ENCODE data around the gene CHTF18.
"Not testable (repeated sequence)": the region's sequence is repeated elsewhere in the genome, so short reads cannot be mapped to it uniquely, and the experiment has no call there.

The CHTF18 gene

GRCh38 chr16:754121-754607 lies 34.3 kb upstream of the CHTF18 start:
- H2BK12ac ChIP-seq (ENCODE audit: low read length in 2 of 2); H2BK15ac ChIP-seq (ENCODE audit: low read depth, poor library complexity, severe bottlenecking); H2BK5ac ChIP-seq (ENCODE audit: low read depth, low read length, poor library complexity, severe bottlenecking); H4K91ac ChIP-seq (ENCODE audit: low read length); DNase-seq; H3K36me3 ChIP-seq (ENCODE audit: control insufficient read depth in 1 of 2, insufficient read depth in 2 of 2, low read depth in 1 of 2, low read length in 2 of 2); H4K8ac ChIP-seq (ENCODE audit: low read length); H3K4me3 ChIP-seq (ENCODE audit: insufficient read depth in 1 of 2, low read depth in 1 of 2, low read length in 2 of 2); H3K9ac ChIP-seq (ENCODE audit: low read length); H3K9me3 ChIP-seq (ENCODE audit: control insufficient read depth, low read length); H3K79me1 ChIP-seq (replicated peaks; ENCODE audit: low read length, poor library complexity, severe bottlenecking); H2AK5ac ChIP-seq (ENCODE audit: low read length, severe bottlenecking); H3K18ac ChIP-seq (ENCODE audit: low read depth in 1 of 2, low read length in 2 of 2); H3K23ac ChIP-seq (ENCODE audit: low read length in 2 of 2); H3K4me2 ChIP-seq (ENCODE audit: low read length, poor library complexity, severe bottlenecking); H3K14ac ChIP-seq (ENCODE audit: low read length in 2 of 2); H2AFZ ChIP-seq (ENCODE audit: low read depth, low read length); H3K27ac ChIP-seq (ENCODE audit: low read length, poor library complexity, severe bottlenecking); H3K4ac ChIP-seq (ENCODE audit: low read depth in 1 of 2, low read length in 2 of 2); H3K4me1 ChIP-seq (ENCODE audit: control insufficient read depth, insufficient read depth, low read depth, low read length); H2BK120ac ChIP-seq (ENCODE audit: low read depth, low read length): not testable (repeated sequence)
- peaks cover 14 to 41% of the 10 kb centered on the region in 2 experiments for H3K27me3 ChIP-seq (ENCODE audit: control insufficient read depth in 1 of 2, insufficient read depth in 1 of 2, low read length in 2 of 2)
- WGBS: 96% methylated on average over 11 of the region's 11 CpGs

GRCh38 chr16:754656-755055 lies 33.8 kb upstream of the CHTF18 start:
- Histone ChIP-seq H3K4me1 (ENCODE audit: control insufficient read depth, insufficient read depth, low read depth, low read length) (peaks cover 3% of the 10 kb centered on the region), H2BK120ac (ENCODE audit: low read depth, low read length) (no peak overlapping the region), H4K8ac (ENCODE audit: low read length) (no peak overlapping the region), H2BK15ac (ENCODE audit: low read depth, poor library complexity, severe bottlenecking) (no peak overlapping the region), H2AK5ac (ENCODE audit: low read length, severe bottlenecking) (no peak overlapping the region), H3K23ac (ENCODE audit: low read length in 2 of 2) (no peak overlapping the region), H3K36me3 (ENCODE audit: control insufficient read depth in 1 of 2, insufficient read depth in 2 of 2, low read depth in 1 of 2, low read length in 2 of 2) (no peaks in the 10 kb centered on the region), H3K4ac (ENCODE audit: low read depth in 1 of 2, low read length in 2 of 2) (no peak overlapping the region), H3K4me2 (ENCODE audit: low read length, poor library complexity, severe bottlenecking) (no peak overlapping the region), H3K27me3 (ENCODE audit: control insufficient read depth in 1 of 2, insufficient read depth in 1 of 2, low read length in 2 of 2) (peaks cover 14 to 41% of the 10 kb centered on the region in 2 experiments), H4K91ac (ENCODE audit: low read length) (no peak overlapping the region), H2AFZ (ENCODE audit: low read depth, low read length) (no peak overlapping the region), H3K4me3 (ENCODE audit: insufficient read depth in 1 of 2, low read depth in 1 of 2, low read length in 2 of 2) (no peak overlapping the region), H3K9me3 (ENCODE audit: control insufficient read depth, low read length) (peaks cover 5% of the 10 kb centered on the region), H3K14ac (ENCODE audit: low read length in 2 of 2) (no peak overlapping the region), H3K9ac (ENCODE audit: low read length) (no peak overlapping the region), H3K18ac (ENCODE audit: low read depth in 1 of 2, low read length in 2 of 2) (no peak overlapping the region), H2BK12ac (ENCODE audit: low read length in 2 of 2) (no peak overlapping the region), H2BK5ac (ENCODE audit: low read depth, low read length, poor library complexity, severe bottlenecking) (no peak overlapping the region), H3K27ac (ENCODE audit: low read length, poor library complexity, severe bottlenecking) (no peak overlapping the region), H3K79me1 (replicated peaks; ENCODE audit: low read length, poor library complexity, severe bottlenecking) (no peaks in the 10 kb centered on the region)
- 89% methylated on average over 11 of the region's 11 CpGs for WGBS
- no peak for DNase-seq

- no peak overlapping the region for H2BK12ac ChIP-seq (ENCODE audit: low read length in 2 of 2)
- no peak overlapping the region for H2AFZ ChIP-seq (ENCODE audit: low read depth, low read length)
- WGBS: 95% methylated on average over 5 of the region's 5 CpGs
- no peak overlapping the region for H3K9ac ChIP-seq (ENCODE audit: low read length)
- no peak overlapping the region for H2AK5ac ChIP-seq (ENCODE audit: low read length, severe bottlenecking)
- H4K91ac ChIP-seq (ENCODE audit: low read length): no peak overlapping the region
- no peak overlapping the region for H3K18ac ChIP-seq (ENCODE audit: low read depth in 1 of 2, low read length in 2 of 2)
- no peak overlapping the region for H3K4me3 ChIP-seq (ENCODE audit: insufficient read depth in 1 of 2, low read depth in 1 of 2, low read length in 2 of 2)
- no peak overlapping the region for H3K4ac ChIP-seq (ENCODE audit: low read depth in 1 of 2, low read length in 2 of 2)
- no peak overlapping the region for H3K27ac ChIP-seq (ENCODE audit: low read length, poor library complexity, severe bottlenecking)
- DNase-seq: no peak
- no peak overlapping the region for H3K14ac ChIP-seq (ENCODE audit: low read length in 2 of 2)
- H3K9me3 ChIP-seq (ENCODE audit: control insufficient read depth, low read length): peaks cover 5% of the 10 kb centered on the region
- H2BK120ac ChIP-seq (ENCODE audit: low read depth, low read length): no peak overlapping the region
- no peak overlapping the region for H3K4me2 ChIP-seq (ENCODE audit: low read length, poor library complexity, severe bottlenecking)
- peaks cover 14 to 42% of the 10 kb centered on the region in 2 experiments for H3K27me3 ChIP-seq (ENCODE audit: control insufficient read depth in 1 of 2, insufficient read depth in 1 of 2, low read length in 2 of 2)
- no peaks in the 10 kb centered on the region for H3K79me1 ChIP-seq (replicated peaks; ENCODE audit: low read length, poor library complexity, severe bottlenecking)
- H3K36me3 ChIP-seq (ENCODE audit: control insufficient read depth in 1 of 2, insufficient read depth in 2 of 2, low read depth in 1 of 2, low read length in 2 of 2): no peaks in the 10 kb centered on the region
- H3K4me1 ChIP-seq (ENCODE audit: control insufficient read depth, insufficient read depth, low read depth, low read length): peaks cover 11% of the 10 kb centered on the region
- peak overlapping the region; percentile 41 for H2BK15ac ChIP-seq (ENCODE audit: low read depth, poor library complexity, severe bottlenecking)
- no peak overlapping the region for H3K23ac ChIP-seq (ENCODE audit: low read length in 2 of 2)
- no peak overlapping the region for H2BK5ac ChIP-seq (ENCODE audit: low read depth, low read length, poor library complexity, severe bottlenecking)
- H4K8ac ChIP-seq (ENCODE audit: low read length): no peak overlapping the region
These were observed 32.0 kb upstream of the CHTF18 start for GRCh38 chr16:756428-756827.

- no peak overlapping the region for H4K91ac ChIP-seq (ENCODE audit: low read length)
- 91% methylated on average over 34 of the region's 34 CpGs for WGBS
- H3K36me3 ChIP-seq (ENCODE audit: control insufficient read depth in 1 of 2, insufficient read depth in 2 of 2, low read depth in 1 of 2, low read length in 2 of 2): no peaks in the 10 kb centered on the region
- no peak overlapping the region for H3K18ac ChIP-seq (ENCODE audit: low read depth in 1 of 2, low read length in 2 of 2)
- H2AK5ac ChIP-seq (ENCODE audit: low read length, severe bottlenecking): no peak overlapping the region
- peaks cover 11% of the 10 kb centered on the region for H3K4me1 ChIP-seq (ENCODE audit: control insufficient read depth, insufficient read depth, low read depth, low read length)
- H3K4ac ChIP-seq (ENCODE audit: low read depth in 1 of 2, low read length in 2 of 2): no peak overlapping the region
- no peak overlapping the region for H2AFZ ChIP-seq (ENCODE audit: low read depth, low read length)
- peaks cover 5 to 42% of the 10 kb centered on the region in 2 experiments for H3K27me3 ChIP-seq (ENCODE audit: control insufficient read depth in 1 of 2, insufficient read depth in 1 of 2, low read length in 2 of 2)
- no peak overlapping the region for H3K27ac ChIP-seq (ENCODE audit: low read length, poor library complexity, severe bottlenecking)
- no peak overlapping the region for H3K23ac ChIP-seq (ENCODE audit: low read length in 2 of 2)
- no peak overlapping the region for H3K4me3 ChIP-seq (ENCODE audit: insufficient read depth in 1 of 2, low read depth in 1 of 2, low read length in 2 of 2)
- no peak overlapping the region for H4K8ac ChIP-seq (ENCODE audit: low read length)
- H2BK120ac ChIP-seq (ENCODE audit: low read depth, low read length): no peak overlapping the region
- no peak overlapping the region for H2BK15ac ChIP-seq (ENCODE audit: low read depth, poor library complexity, severe bottlenecking)
- peaks cover 5% of the 10 kb centered on the region for H3K9me3 ChIP-seq (ENCODE audit: control insufficient read depth, low read length)
- no peak overlapping the region for H3K4me2 ChIP-seq (ENCODE audit: low read length, poor library complexity, severe bottlenecking)
- no peak overlapping the region for H3K14ac ChIP-seq (ENCODE audit: low read length in 2 of 2)
- no peak for DNase-seq
- no peak overlapping the region for H2BK12ac ChIP-seq (ENCODE audit: low read length in 2 of 2)
- no peak overlapping the region for H2BK5ac ChIP-seq (ENCODE audit: low read depth, low read length, poor library complexity, severe bottlenecking)
- no peaks in the 10 kb centered on the region for H3K79me1 ChIP-seq (replicated peaks; ENCODE audit: low read length, poor library complexity, severe bottlenecking)
- H3K9ac ChIP-seq (ENCODE audit: low read length): no peak overlapping the region
These were observed 29.1 kb upstream of the CHTF18 start for GRCh38 chr16:759110-759910.
